Mucosa of gallbladder (tissue), 1 donor: ENCODE results near the gene PTEN. TPM values are rescaled to one million over a fixed set of nuclear protein-coding genes. Genes with fewer than 3 reads are reported as not detected.
"Not testable (repeated sequence)": the region's sequence is repeated elsewhere in the genome, so short reads cannot be mapped to it uniquely, and the experiment has no call there.

Source experiments
- DNase-seq: peaks from one replicate; pipeline ENCODE4 v3.0.0-alpha.2; 2020; ENCODE audit warnings: low spot score
- total RNA-seq: library from RNA; stranded (reverse); gene quantifications from one replicate; pipeline ENCODE4 v1.2.1, GENCODE V29; 2021
- donor health status: DM: no; HTN: no; CAD: no.

Gene PTEN
- total RNA-seq, result 89.9 TPM

GRCh38 chr10:87863053-87863943 is at the start of gene PTEN, which contains the start of gene KLLN:
Gene PTEN (plus strand): TSS chr10:87863625. CDS start chr10:87864470, 845 bp downstream.
Gene KLLN (minus strand): TSS chr10:87863533. CDS start chr10:87862487, 1,046 bp downstream.
- peak; percentile 93 for DNase-seq

GRCh38 chr10:87816163-87816897 is 47.1 kb upstream of the PTEN start:
- no peak for DNase-seq

- no peak for DNase-seq
These were observed 46.4 kb upstream of the PTEN start for GRCh38 chr10:87816898-87817608.

- peak; percentile 83 for DNase-seq
These were observed 45.6 kb upstream of the PTEN start, which contains the start of gene ATAD1 for GRCh38 chr10:87817609-87818504. Gene ATAD1 (minus strand): TSS chr10:87818226. CDS start chr10:87814599, 3,627 bp downstream.

- peak; percentile 15 for DNase-seq
These were observed 44.7 kb upstream of the PTEN start for GRCh38 chr10:87818505-87819288.

- DNase-seq, result no peak
These were observed 44.2 kb upstream of the PTEN start for GRCh38 chr10:87819289-87819585.

- no peak for DNase-seq
These were observed 36.8 kb upstream of the PTEN start for GRCh38 chr10:87826653-87827052.

- no peak for DNase-seq
These were observed 35.7 kb upstream of the PTEN start for GRCh38 chr10:87827681-87828080.

- not testable (repeated sequence) for DNase-seq
These were observed 34.4 kb upstream of the PTEN start for GRCh38 chr10:87829051-87829450.

- DNase-seq, result no peak
These were observed 33.3 kb upstream of the PTEN start for GRCh38 chr10:87829986-87830729.

- DNase-seq, result no peak
These were observed 27.3 kb upstream of the PTEN start for GRCh38 chr10:87836098-87836497.

GRCh38 chr10:87837445-87837844 is 26.0 kb upstream of the PTEN start:
- DNase-seq, result no peak

GRCh38 chr10:87838650-87839049 is 24.8 kb upstream of the PTEN start:
- no peak for DNase-seq

- no peak for DNase-seq
These were observed 22.2 kb upstream of the PTEN start for GRCh38 chr10:87841186-87841585.

- peak; percentile 47 for DNase-seq
These were observed 21.2 kb upstream of the PTEN start for GRCh38 chr10:87842220-87842641.

- no peak for DNase-seq
These were observed 20.5 kb upstream of the PTEN start for GRCh38 chr10:87842776-87843497.

GRCh38 chr10:87843714-87844113 is 19.7 kb upstream of the PTEN start:
- DNase-seq, result no peak

GRCh38 chr10:87844837-87845623 is 18.4 kb upstream of the PTEN start:
- no peak for DNase-seq
